Measurements from ENCODE around the gene RASGRF1.

- TF ChIP-seq POLR2AphosphoS5 (IDR thresholded peaks at IDR 0.05; ENCODE audit: borderline replicate concordance, low read depth, low read length) (no peak), EZH2 (IDR thresholded peaks at IDR 0.05) (no peak)
Measured at GRCh38 chr15:79028411-79028964, 62.1 kb downstream of the RASGRF1 start.

Data from SK-N-MC (cell line).